HepG2 (cell line): Measurements from ENCODE around the gene MBOAT7. TPM values are rescaled to one million over a fixed set of nuclear protein-coding genes. Genes with fewer than 3 reads are reported as not detected.

Experiments
- ARID3A ChIP-seq: IDR thresholded peaks from 2 replicates; pipeline ENCODE4 v1.6.1; 2012; ENCODE audit warnings: low read depth, low read length, improper control_type of control experiment
- CEBPZ ChIP-seq: IDR thresholded peaks from 2 replicates; pipeline ENCODE4 v1.6.1; 2012; ENCODE audit warnings: low read length, improper control_type of control experiment
- FIP1L1 ChIP-seq: fragments of 200-400 bp; formaldehyde crosslinking; IDR thresholded peaks from 2 replicates; pipeline ENCODE4 v1.6.1; 2018; ENCODE audit warnings: low read depth, mild to moderate bottlenecking, low read length, moderate library complexity, borderline replicate concordance; ENCODE audit not compliant: insufficient read depth
- RAD21 ChIP-seq: fragments of 450-650 bp; formaldehyde crosslinking; IDR thresholded peaks from 2 replicates; pipeline ENCODE4 v1.5.0; 2020; ENCODE audit warnings: mild to moderate bottlenecking
- ZFP1 ChIP-seq: IDR thresholded peaks from 2 replicates; pipeline ENCODE4 v1.6.1; 2016
- ZNF180 ChIP-seq: sonication (generic); formaldehyde crosslinking; IDR thresholded peaks from 2 replicates; pipeline ENCODE4 v1.4.0; 2020; ENCODE audit warnings: low read depth, missing genetic modification reagents, borderline replicate concordance
- ZNF513 ChIP-seq: sonication (generic); formaldehyde crosslinking; conservative IDR thresholded peaks from 2 replicates; pipeline ENCODE4 v1.5.0; 2020; ENCODE audit warnings: missing genetic modification reagents
- ZNF577 ChIP-seq: sonication (generic); formaldehyde crosslinking; IDR thresholded peaks from 2 replicates; pipeline ENCODE4 v1.4.0; 2020; ENCODE audit warnings: mild to moderate bottlenecking, low read depth, missing genetic modification reagents, borderline replicate concordance
- ZNF646 ChIP-seq: sonication (generic); formaldehyde crosslinking; IDR thresholded peaks from 2 replicates; pipeline ENCODE4 v1.9.0; 2021; ENCODE audit warnings: mild to moderate bottlenecking, missing genetic modification reagents
- polyA plus RNA-seq, 8 experiments: library from polyadenylated mRNA; depleted of rRNA in 3 of 8; stranded (reverse) in 7 of 8; unstranded in 1 of 8; fragments of >200 nt; fragmentation: Illumina TruSeq in 4 of 8; extraction: Trizol in 4 of 8; gene quantifications; 2 replicates each; pipeline versions ENCODE4 v1.2.1 to v1.2.3, GENCODE V29; 2011 to 2016; ENCODE audit warnings: low read depth in 4 of 8, missing spikeins in 1 of 8, mixed read lengths in 1 of 8; ENCODE audit not compliant: insufficient read depth in 1 of 8
- total RNA-seq, 5 experiments: library from RNA; depleted of rRNA; stranded (reverse); fragments of >200 nt; fragmentation: Illumina TruSeq; extraction: Trizol; gene quantifications; 2 replicates each; pipeline ENCODE4 v1.2.3, GENCODE V29; 2016; ENCODE audit warnings: low read depth in 1 of 5

MBOAT7 gene
- total and polyA plus RNA-seq, 2 of the 13 experiments (the other 11 are each of a cell fraction or from before 2014, with no cell fraction given): 22.2 to 25.5 TPM

GRCh38 chr19:54133312-54133956 lies 55.9 kb downstream of the MBOAT7 start (continued):
- TF ChIP-seq CEBPZ (no peak), ZNF646 (CRISPR knock-in tag) (no peak), FIP1L1 (peak; percentile 84; the same call in 1 of the 2 replicates), ZNF577 (no peak), ZNF513 (no peak), RAD21 (CRISPR knock-in tag) (no peak), ZFP1 (no peak), ZNF180 (CRISPR knock-in tag) (no peak), ARID3A (no peak)
- TF ChIP-seq, all 625 proteins: peak for 21
